PC-9 (cell line): Measurements from ENCODE around the gene LAMA5. TPM values are rescaled to one million over a fixed set of nuclear protein-coding genes. Genes with fewer than 3 reads are reported as not detected.

ENCODE experiments used
- BruUV-seq: library from RNA; stranded (reverse); fragments of 400-500 nt; replicated peaks from 2 replicates; lab custom pipeline; 2021; lab: Mats Ljungman, UMichigan
- CTCF ChIA-PET: fragments of 300-600 bp; sonication (Branson Sonifier 250); formaldehyde crosslinking; loops from one replicate; lab custom pipeline; 2022; ENCODE audit warnings: antibody characterized with exemption; lab: Charles Lee
- POLR2A ChIA-PET: fragments of 300-600 bp; sonication (Branson Sonifier 250); formaldehyde crosslinking; loops from one replicate; lab custom pipeline; 2022; ENCODE audit warnings: antibody characterized with exemption; ENCODE audit not compliant: unreplicated experiment; lab: Charles Lee
- DNase-seq, 2 experiments: peaks; one replicate each; pipeline versions ENCODE4 v3.0.0 to v3.0.0-alpha.2; 2015 to 2022; ENCODE audit warnings: mixed read lengths in 1 of 2
- H2AFZ ChIP-seq: fragments of 200-600 bp; sonication (generic); 2 replicates; pipeline ENCODE4 v1.8.1; 2017; ENCODE audit warnings: antibody characterized with exemption
- H3F3A ChIP-seq: fragments of 200-600 bp; sonication (generic); 2 replicates; pipeline ENCODE4 v1.8.1; 2017; ENCODE audit warnings: antibody characterized with exemption, mild to moderate bottlenecking, low read depth; ENCODE audit not compliant: insufficient read depth
- H3K27ac ChIP-seq: fragments of 200-600 bp; sonication (generic); 2 replicates; pipeline ENCODE4 v1.6.1; 2016; ENCODE audit warnings: mixed run types
- H3K27me3 ChIP-seq: fragments of 200-600 bp; sonication (generic); 2 replicates; pipeline ENCODE4 v1.6.1; 2016; ENCODE audit warnings: low read depth, mixed run types; ENCODE audit not compliant: insufficient read depth
- H3K36me3 ChIP-seq: fragments of 200-600 bp; sonication (generic); 2 replicates; pipeline ENCODE4 v1.6.1; 2016; ENCODE audit warnings: low read depth, mixed run types
- H3K4me1 ChIP-seq: fragments of 200-600 bp; sonication (generic); replicated peaks from 2 replicates; pipeline ENCODE4 v1.6.1; 2016; ENCODE audit warnings: mixed run types; ENCODE audit not compliant: insufficient read depth
- H3K4me2 ChIP-seq: fragments of 200-600 bp; sonication (generic); 2 replicates; pipeline ENCODE4 v1.6.1; 2017; ENCODE audit warnings: mixed run types
- H3K4me3 ChIP-seq: fragments of 200-600 bp; sonication (generic); 2 replicates; pipeline ENCODE4 v1.6.1; 2016; ENCODE audit warnings: mixed run types
- H3K79me2 ChIP-seq: fragments of 200-600 bp; sonication (generic); 2 replicates; pipeline ENCODE4 v1.6.1; 2017; ENCODE audit warnings: low read depth, mixed run types
- H3K9me2 ChIP-seq: fragments of 200-600 bp; sonication (generic); 2 replicates; pipeline ENCODE4 v1.8.1; 2017; ENCODE audit warnings: mild to moderate bottlenecking; ENCODE audit not compliant: insufficient read depth
- H3K9me3 ChIP-seq: fragments of 200-600 bp; sonication (generic); 2 replicates; pipeline ENCODE4 v1.8.1; 2016; ENCODE audit warnings: low read depth; ENCODE audit not compliant: insufficient read depth
- H4K20me1 ChIP-seq: fragments of 200-600 bp; sonication (generic); 2 replicates; pipeline ENCODE4 v1.8.1; 2017; ENCODE audit not compliant: insufficient read depth
- EZH2 ChIP-seq: fragments of 200-600 bp; sonication (generic); IDR thresholded peaks from 2 replicates; pipeline ENCODE4 v1.8.0; 2017; ENCODE audit warnings: antibody characterized with exemption, low read depth
- intact Hi-C: fragments of 100-400 bp; cut with micrococcal nuclease; formaldehyde crosslinking; loops from one replicate; pipeline ENCODE4 v1.10.0; 2022; ENCODE audit not compliant: unreplicated experiment
- total RNA-seq: library from RNA; stranded (reverse); gene quantifications from 2 replicates; pipeline ENCODE4 v1.2.3, GENCODE V29; 2021
- TF ChIP-seq, protein P1 (sequence below): fragments of 200-600 bp; sonication (generic); conservative IDR thresholded peaks from 2 replicates; pipeline ENCODE4 v1.6.1; 2017; ENCODE audit warnings: mixed run types, antibody characterized with exemption, mild to moderate bottlenecking, moderate library complexity

LAMA5 gene
- total RNA-seq, 1 experiment from 2014 or later = 700 TPM

DNA sequence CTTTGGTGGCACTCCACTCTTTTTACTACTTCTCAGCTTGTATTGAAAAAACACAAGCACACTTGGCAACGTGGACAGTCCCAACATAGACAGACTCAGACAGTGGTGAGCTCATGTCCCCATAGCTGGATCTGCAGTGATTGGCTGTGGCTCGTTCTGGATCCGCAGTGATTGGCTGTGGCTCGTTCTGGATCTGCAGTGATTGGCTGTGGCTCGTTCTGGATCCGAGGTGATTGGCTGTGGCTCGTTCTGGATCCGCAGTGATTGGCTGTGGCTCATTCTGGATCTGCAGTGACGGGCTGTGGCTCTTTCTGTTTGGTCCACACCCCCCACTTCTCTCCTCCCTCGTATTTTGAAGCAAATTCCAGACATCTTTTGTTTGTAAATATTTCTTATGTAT is 100.8 kb downstream of the LAMA5 start:
- ChIA-PET POLR2A (interaction anchor here (0.7 kb wide), 1 partner anchor 127 kb away, joined by 4 read pairs; no protein-coding TSS in a partner anchor), CTCF (no interaction called here)
- DNase-seq = no peak
- no peak overlapping the region for H3K4me3 ChIP-seq
- no peak overlapping the region for H3K27ac ChIP-seq
- H4K20me1 ChIP-seq = peaks cover 40% of the 10 kb centered on the region
- H3K36me3 ChIP-seq = peaks cover 13% of the 10 kb centered on the region
- H2AFZ ChIP-seq = no peak overlapping the region
- H3K9me3 ChIP-seq = peaks cover 5% of the 10 kb centered on the region; the same call in 1 of the 2 replicates
- peaks cover 16% of the 10 kb centered on the region for H3F3A ChIP-seq
- no peaks in the 10 kb centered on the region for H3K4me1 ChIP-seq
- H3K4me2 ChIP-seq = no peak overlapping the region
- intact Hi-C loops = loop anchor here (2.0 to 10.0 kb wide), 2 partner anchors 28 to 252 kb away; partner anchors contain the start of gene OSBPL2
- 0 out of 2 replicates have a peak, but pooled peaks cover 5% of the 10 kb centered on the region for H3K79me2 ChIP-seq
- BruUV-seq = no TSS peak
- H3K27me3 ChIP-seq = no peaks in the 10 kb centered on the region
- no peak for TF ChIP-seq EZH2
- TF ChIP-seq, protein P1, sequence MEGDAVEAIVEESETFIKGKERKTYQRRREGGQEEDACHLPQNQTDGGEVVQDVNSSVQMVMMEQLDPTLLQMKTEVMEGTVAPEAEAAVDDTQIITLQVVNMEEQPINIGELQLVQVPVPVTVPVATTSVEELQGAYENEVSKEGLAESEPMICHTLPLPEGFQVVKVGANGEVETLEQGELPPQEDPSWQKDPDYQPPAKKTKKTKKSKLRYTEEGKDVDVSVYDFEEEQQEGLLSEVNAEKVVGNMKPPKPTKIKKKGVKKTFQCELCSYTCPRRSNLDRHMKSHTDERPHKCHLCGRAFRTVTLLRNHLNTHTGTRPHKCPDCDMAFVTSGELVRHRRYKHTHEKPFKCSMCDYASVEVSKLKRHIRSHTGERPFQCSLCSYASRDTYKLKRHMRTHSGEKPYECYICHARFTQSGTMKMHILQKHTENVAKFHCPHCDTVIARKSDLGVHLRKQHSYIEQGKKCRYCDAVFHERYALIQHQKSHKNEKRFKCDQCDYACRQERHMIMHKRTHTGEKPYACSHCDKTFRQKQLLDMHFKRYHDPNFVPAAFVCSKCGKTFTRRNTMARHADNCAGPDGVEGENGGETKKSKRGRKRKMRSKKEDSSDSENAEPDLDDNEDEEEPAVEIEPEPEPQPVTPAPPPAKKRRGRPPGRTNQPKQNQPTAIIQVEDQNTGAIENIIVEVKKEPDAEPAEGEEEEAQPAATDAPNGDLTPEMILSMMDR = no peak
- no peaks in the 10 kb centered on the region for H3K9me2 ChIP-seq

DNA sequence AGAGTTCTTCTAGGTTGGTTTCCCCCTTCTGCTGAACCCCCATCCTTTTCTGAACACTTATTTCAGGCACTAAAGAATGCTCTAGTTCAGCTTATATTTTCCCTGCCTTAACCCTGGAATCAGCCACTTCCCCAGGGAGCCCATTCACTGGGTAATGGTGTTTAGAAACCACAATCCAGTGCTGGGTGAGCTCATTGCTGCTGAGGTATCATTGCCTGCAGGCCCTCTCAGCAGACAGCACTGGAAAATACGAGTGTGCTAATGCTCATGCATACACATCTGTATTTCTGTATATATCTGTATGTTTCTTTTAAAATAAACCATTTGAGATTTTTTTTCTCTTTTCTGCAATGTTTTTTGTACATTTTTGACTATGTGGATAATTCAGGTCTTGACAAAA is 101.7 kb downstream of the LAMA5 start:
- Histone ChIP-seq H3K27me3 (no peaks in the 10 kb centered on the region), H3K4me3 (no peak overlapping the region), H3K4me2 (no peak overlapping the region), H3K4me1 (no peaks in the 10 kb centered on the region), H3F3A (peaks cover 16% of the 10 kb centered on the region), H4K20me1 (peaks cover 43% of the 10 kb centered on the region), H3K9me2 (no peaks in the 10 kb centered on the region), H3K27ac (no peak overlapping the region), H3K9me3 (peaks cover 5% of the 10 kb centered on the region; the same call in 1 of the 2 replicates), H3K79me2 (0 out of 2 replicates have a peak, but pooled peaks cover 5% of the 10 kb centered on the region), H3K36me3 (peaks cover 13% of the 10 kb centered on the region), H2AFZ (no peak overlapping the region)
- no peak for DNase-seq
- BruUV-seq = no TSS peak
- POLR2A ChIA-PET = no interaction called here
- CTCF ChIA-PET = no interaction called here
- TF ChIP-seq, protein P1 = no peak
- TF ChIP-seq EZH2 = no peak
- intact Hi-C loops = loop anchor here (10.0 kb wide), 1 partner anchor 251 kb away; no protein-coding TSS in a partner anchor

DNA sequence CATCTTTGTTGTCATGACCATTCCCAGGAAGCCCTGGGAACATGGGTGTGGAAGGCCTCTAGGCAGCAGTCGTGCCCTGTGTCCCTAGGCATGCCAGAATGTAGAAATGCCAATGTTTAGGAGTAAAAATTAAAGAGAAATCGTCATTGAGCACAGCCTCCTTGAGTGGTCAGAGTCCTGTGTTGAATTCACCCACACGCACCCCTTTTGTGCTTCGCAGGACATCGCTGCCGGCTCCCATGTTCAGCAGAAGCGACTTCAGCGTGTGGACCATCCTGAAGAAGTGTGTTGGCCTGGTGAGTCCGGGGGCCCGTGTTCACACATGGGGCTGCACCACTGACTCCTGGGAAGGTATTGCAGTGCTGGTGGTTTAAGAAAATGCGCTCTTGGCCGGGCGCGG is 103.7 kb downstream of the LAMA5 start:
- CTCF ChIA-PET = no interaction called here

More for the DNA sequence above, 103.7 kb downstream of the LAMA5 start:
- H3K9me3 ChIP-seq = peaks cover 5% of the 10 kb centered on the region; the same call in 1 of the 2 replicates
- no peak overlapping the region for H3K4me3 ChIP-seq
- peaks cover 16% of the 10 kb centered on the region for H3F3A ChIP-seq
- no peak overlapping the region for H2AFZ ChIP-seq
- no peaks in the 10 kb centered on the region for H3K27me3 ChIP-seq
- TF ChIP-seq EZH2 = no peak
- TF ChIP-seq, protein P1 = no peak
- no peak for DNase-seq
- POLR2A ChIA-PET = no interaction called here
- peaks cover 47% of the 10 kb centered on the region for H4K20me1 ChIP-seq
- peaks cover 9% of the 10 kb centered on the region; the same call in 1 of the 2 replicates for H3K79me2 ChIP-seq
- H3K27ac ChIP-seq = no peak overlapping the region
- no TSS peak for BruUV-seq
- no peak overlapping the region for H3K4me2 ChIP-seq
- peaks cover 10% of the 10 kb centered on the region for H3K36me3 ChIP-seq
- intact Hi-C loops = loop anchor here (10.0 kb wide), 1 partner anchor 249 kb away; no protein-coding TSS in a partner anchor
- H3K4me1 ChIP-seq = no peaks in the 10 kb centered on the region
- H3K9me2 ChIP-seq = no peaks in the 10 kb centered on the region
